Measurements from ENCODE around the gene GMPR.

Gene GMPR

GRCh38 chr6:16274885-16275589, 36.6 kb downstream of the GMPR start:
- no peak for DNase-seq

- no peak for DNase-seq
These were observed 39.0 kb downstream of the GMPR start for GRCh38 chr6:16277101-16277981.

GRCh38 chr6:16278048-16278724, 39.8 kb downstream of the GMPR start:
- DNase-seq: no peak

- DNase-seq: no peak
These were observed 40.4 kb downstream of the GMPR start for GRCh38 chr6:16278750-16279149.

- DNase-seq: no peak
These were observed 40.9 kb downstream of the GMPR start for GRCh38 chr6:16279243-16279642.

GRCh38 chr6:16282370-16282769, 44.0 kb downstream of the GMPR start:
- no peak for DNase-seq

- DNase-seq: no peak
These were observed 46.1 kb downstream of the GMPR start for GRCh38 chr6:16284472-16284871.

- DNase-seq: no peak
These were observed 47.2 kb downstream of the GMPR start for GRCh38 chr6:16285467-16286150.

GRCh38 chr6:16286151-16286522, 47.8 kb downstream of the GMPR start:
- DNase-seq: peak; percentile 37

- DNase-seq: no peak
These were observed 49.8 kb downstream of the GMPR start for GRCh38 chr6:16288163-16288562.

GRCh38 chr6:16291739-16292138, 53.4 kb downstream of the GMPR start:
- no peak for DNase-seq

- no peak for DNase-seq
These were observed 54.0 kb downstream of the GMPR start for GRCh38 chr6:16292432-16292831.

- DNase-seq: no peak
These were observed 54.6 kb downstream of the GMPR start for GRCh38 chr6:16292942-16293341.

GRCh38 chr6:16294371-16294770, 56.0 kb downstream of the GMPR start:
- DNase-seq: no peak

GRCh38 chr6:16295060-16295459, 56.7 kb downstream of the GMPR start:
- no peak for DNase-seq

GRCh38 chr6:16295471-16295870, 57.1 kb downstream of the GMPR start:
- DNase-seq: no peak

- no peak for DNase-seq
These were observed 57.8 kb downstream of the GMPR start for GRCh38 chr6:16296061-16296670.

- DNase-seq: no peak
These were observed 61.5 kb downstream of the GMPR start for GRCh38 chr6:16299861-16300260.

GRCh38 chr6:16301511-16301910, 63.1 kb downstream of the GMPR start:
- no peak for DNase-seq

GRCh38 chr6:16302721-16303552, 64.5 kb downstream of the GMPR start:
- no peak for DNase-seq

- DNase-seq: no peak
These were observed 66.9 kb downstream of the GMPR start for GRCh38 chr6:16305246-16305725.

- DNase-seq: no peak
These were observed 67.4 kb downstream of the GMPR start for GRCh38 chr6:16305788-16306187.
